ENCODE measurements around the gene CDC5L.

CDC5L gene

DNA sequence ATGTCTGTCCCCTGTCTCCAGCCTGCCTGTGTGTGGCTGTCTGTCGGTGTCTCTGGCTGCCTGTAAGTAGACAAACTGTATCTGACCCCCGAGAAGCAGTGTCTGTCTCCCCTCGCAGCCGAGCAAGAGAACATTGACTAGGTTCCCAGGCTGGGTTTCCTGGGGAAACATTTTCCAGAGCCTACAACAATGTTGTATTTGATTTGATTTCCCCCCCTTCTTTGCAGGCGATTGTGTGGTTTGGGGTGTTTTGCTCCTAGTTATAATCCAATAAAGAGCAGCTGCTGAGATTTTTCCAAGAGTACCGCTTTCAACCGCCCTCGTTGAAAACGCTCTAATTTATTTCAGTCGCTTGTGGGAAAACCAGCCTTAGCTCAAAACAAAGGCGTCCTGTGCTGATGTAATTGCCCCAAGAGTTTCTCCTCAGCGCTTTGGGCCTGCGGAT lies 92.6 kb downstream of the CDC5L start:
- H3K4me3 ChIP-seq (ENCODE audit: low read depth, low read length, poor library complexity, severe bottlenecking), result no peak overlapping the region
- H3K9me3 ChIP-seq (ENCODE audit: low read length), result no peaks in the 10 kb centered on the region
- no peaks in the 10 kb centered on the region for H3K4me1 ChIP-seq (ENCODE audit: insufficient read depth, low read length, severe bottlenecking)
- H3K79me2 ChIP-seq (ENCODE audit: insufficient read depth, low read length), result no peaks in the 10 kb centered on the region
- no peak overlapping the region for H3K4me2 ChIP-seq (ENCODE audit: low read length)
- no peak overlapping the region for H3K9ac ChIP-seq (ENCODE audit: low read length)
- no peak overlapping the region for H3K27ac ChIP-seq (ENCODE audit: low read depth, low read length, poor library complexity, severe bottlenecking)
- H3K27me3 ChIP-seq (ENCODE audit: insufficient read depth, low read length), result no peaks in the 10 kb centered on the region
- no peaks in the 10 kb centered on the region for H3F3A ChIP-seq (ENCODE audit: insufficient read depth, low read length)
- TF ChIP-seq EZH2 (IDR thresholded peaks at IDR 0.05; ENCODE audit: borderline replicate concordance, low read length), result no peak
- TF ChIP-seq, protein P1, sequence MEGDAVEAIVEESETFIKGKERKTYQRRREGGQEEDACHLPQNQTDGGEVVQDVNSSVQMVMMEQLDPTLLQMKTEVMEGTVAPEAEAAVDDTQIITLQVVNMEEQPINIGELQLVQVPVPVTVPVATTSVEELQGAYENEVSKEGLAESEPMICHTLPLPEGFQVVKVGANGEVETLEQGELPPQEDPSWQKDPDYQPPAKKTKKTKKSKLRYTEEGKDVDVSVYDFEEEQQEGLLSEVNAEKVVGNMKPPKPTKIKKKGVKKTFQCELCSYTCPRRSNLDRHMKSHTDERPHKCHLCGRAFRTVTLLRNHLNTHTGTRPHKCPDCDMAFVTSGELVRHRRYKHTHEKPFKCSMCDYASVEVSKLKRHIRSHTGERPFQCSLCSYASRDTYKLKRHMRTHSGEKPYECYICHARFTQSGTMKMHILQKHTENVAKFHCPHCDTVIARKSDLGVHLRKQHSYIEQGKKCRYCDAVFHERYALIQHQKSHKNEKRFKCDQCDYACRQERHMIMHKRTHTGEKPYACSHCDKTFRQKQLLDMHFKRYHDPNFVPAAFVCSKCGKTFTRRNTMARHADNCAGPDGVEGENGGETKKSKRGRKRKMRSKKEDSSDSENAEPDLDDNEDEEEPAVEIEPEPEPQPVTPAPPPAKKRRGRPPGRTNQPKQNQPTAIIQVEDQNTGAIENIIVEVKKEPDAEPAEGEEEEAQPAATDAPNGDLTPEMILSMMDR (IDR thresholded peaks at IDR 0.05; ENCODE audit: low read length), result no peak
- no peaks in the 10 kb centered on the region for H3K36me3 ChIP-seq (ENCODE audit: insufficient read depth, low read length)
- H4K20me1 ChIP-seq (ENCODE audit: insufficient read depth, low read length), result no peaks in the 10 kb centered on the region
- no peak overlapping the region for H2AFZ ChIP-seq (ENCODE audit: low read length)
- H3K9me2 ChIP-seq (ENCODE audit: low read depth, low read length), result no peaks in the 10 kb centered on the region

DNA sequence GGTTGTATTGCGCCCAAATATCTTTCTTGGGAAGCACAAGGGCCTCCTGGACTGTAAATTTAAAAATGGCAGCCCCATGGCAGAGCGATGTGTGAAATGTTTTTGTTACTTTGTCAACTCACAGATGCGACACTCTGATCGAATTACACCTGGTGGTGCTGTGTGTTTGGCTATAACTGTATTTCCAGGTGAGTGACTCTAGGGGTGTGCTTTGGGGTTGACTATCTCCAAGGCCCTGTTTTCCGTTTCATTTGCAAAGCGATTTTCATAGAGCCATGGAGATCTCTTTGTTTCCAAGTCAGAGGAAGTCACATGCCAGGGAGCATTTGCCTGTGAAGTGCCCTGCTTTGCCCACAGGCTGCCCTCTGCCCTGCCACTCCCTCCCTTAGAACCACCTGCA lies 93.5 kb downstream of the CDC5L start:
- Histone ChIP-seq H3K27ac (ENCODE audit: low read depth, low read length, poor library complexity, severe bottlenecking) (no peak overlapping the region), H4K20me1 (ENCODE audit: insufficient read depth, low read length) (no peaks in the 10 kb centered on the region), H3F3A (ENCODE audit: insufficient read depth, low read length) (no peaks in the 10 kb centered on the region), H3K27me3 (ENCODE audit: insufficient read depth, low read length) (no peaks in the 10 kb centered on the region), H3K9ac (ENCODE audit: low read length) (no peak overlapping the region), H3K4me1 (ENCODE audit: insufficient read depth, low read length, severe bottlenecking) (no peaks in the 10 kb centered on the region), H3K9me3 (ENCODE audit: low read length) (no peaks in the 10 kb centered on the region), H3K9me2 (ENCODE audit: low read depth, low read length) (no peaks in the 10 kb centered on the region), H3K4me3 (ENCODE audit: low read depth, low read length, poor library complexity, severe bottlenecking) (no peak overlapping the region), H2AFZ (ENCODE audit: low read length) (no peak overlapping the region), H3K79me2 (ENCODE audit: insufficient read depth, low read length) (no peaks in the 10 kb centered on the region), H3K36me3 (ENCODE audit: insufficient read depth, low read length) (no peaks in the 10 kb centered on the region), H3K4me2 (ENCODE audit: low read length) (no peak overlapping the region)
- no peak for TF ChIP-seq EZH2 (IDR thresholded peaks at IDR 0.05; ENCODE audit: borderline replicate concordance, low read length)
- TF ChIP-seq, protein P1 (IDR thresholded peaks at IDR 0.05; ENCODE audit: low read length), result no peak

DNA sequence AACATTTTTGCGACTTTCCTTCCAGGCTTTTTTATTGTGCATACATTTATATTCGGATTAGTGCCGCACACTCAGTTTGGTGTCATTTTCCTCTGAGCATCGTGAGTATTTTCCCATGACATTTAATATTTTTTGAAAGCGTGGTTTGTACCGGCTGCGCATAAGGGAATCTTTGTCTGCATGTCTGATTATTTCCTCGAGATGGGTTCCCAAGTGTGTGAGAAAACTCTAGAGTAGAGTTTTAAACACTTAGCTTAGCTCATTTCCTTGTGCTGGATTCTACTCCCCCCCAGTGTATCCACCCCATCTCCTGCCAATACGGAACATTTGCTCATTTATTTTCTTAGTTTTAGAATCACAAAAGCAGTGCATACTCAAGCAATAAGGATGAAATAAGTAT lies 94.3 kb downstream of the CDC5L start:
- no peaks in the 10 kb centered on the region for H3K9me3 ChIP-seq (ENCODE audit: low read length)
- H3K79me2 ChIP-seq (ENCODE audit: insufficient read depth, low read length), result no peaks in the 10 kb centered on the region
- H3K4me3 ChIP-seq (ENCODE audit: low read depth, low read length, poor library complexity, severe bottlenecking), result no peak overlapping the region
- no peaks in the 10 kb centered on the region for H3K36me3 ChIP-seq (ENCODE audit: insufficient read depth, low read length)
- no peak overlapping the region for H3K4me2 ChIP-seq (ENCODE audit: low read length)
- TF ChIP-seq, protein P1 (IDR thresholded peaks at IDR 0.05; ENCODE audit: low read length), result no peak
- no peak for TF ChIP-seq EZH2 (IDR thresholded peaks at IDR 0.05; ENCODE audit: borderline replicate concordance, low read length)
- no peaks in the 10 kb centered on the region for H3F3A ChIP-seq (ENCODE audit: insufficient read depth, low read length)
- no peak overlapping the region for H2AFZ ChIP-seq (ENCODE audit: low read length)
- no peaks in the 10 kb centered on the region for H3K4me1 ChIP-seq (ENCODE audit: insufficient read depth, low read length, severe bottlenecking)
- H4K20me1 ChIP-seq (ENCODE audit: insufficient read depth, low read length), result no peaks in the 10 kb centered on the region
- H3K27me3 ChIP-seq (ENCODE audit: insufficient read depth, low read length), result no peaks in the 10 kb centered on the region
- no peaks in the 10 kb centered on the region for H3K9me2 ChIP-seq (ENCODE audit: low read depth, low read length)
- H3K27ac ChIP-seq (ENCODE audit: low read depth, low read length, poor library complexity, severe bottlenecking), result no peak overlapping the region
- no peak overlapping the region for H3K9ac ChIP-seq (ENCODE audit: low read length)

Measured in OCI-LY1 (cell line).